GM19328 (cell line): Measurements from ENCODE around the gene CGREF1.
A peak's percentile ranks its signal among the peaks of the same experiment; 100 is the strongest.
"Not testable (repeated sequence)": the region's sequence is repeated elsewhere in the genome, so short reads cannot be mapped to it uniquely, and the experiment has no call there.

Experiments
- ATAC-seq: cut with Tn5 transposase; IDR thresholded peaks from one replicate; pipeline ENCODE4 v1.9.1; 2021; ENCODE audit warnings: mild to moderate bottlenecking, moderate library complexity; ENCODE audit not compliant: unreplicated experiment

CGREF1 gene

GRCh38 chr2:27138111-27138510 is 19.2 kb upstream of the CGREF1 start:
- ATAC-seq = no peak

DNA sequence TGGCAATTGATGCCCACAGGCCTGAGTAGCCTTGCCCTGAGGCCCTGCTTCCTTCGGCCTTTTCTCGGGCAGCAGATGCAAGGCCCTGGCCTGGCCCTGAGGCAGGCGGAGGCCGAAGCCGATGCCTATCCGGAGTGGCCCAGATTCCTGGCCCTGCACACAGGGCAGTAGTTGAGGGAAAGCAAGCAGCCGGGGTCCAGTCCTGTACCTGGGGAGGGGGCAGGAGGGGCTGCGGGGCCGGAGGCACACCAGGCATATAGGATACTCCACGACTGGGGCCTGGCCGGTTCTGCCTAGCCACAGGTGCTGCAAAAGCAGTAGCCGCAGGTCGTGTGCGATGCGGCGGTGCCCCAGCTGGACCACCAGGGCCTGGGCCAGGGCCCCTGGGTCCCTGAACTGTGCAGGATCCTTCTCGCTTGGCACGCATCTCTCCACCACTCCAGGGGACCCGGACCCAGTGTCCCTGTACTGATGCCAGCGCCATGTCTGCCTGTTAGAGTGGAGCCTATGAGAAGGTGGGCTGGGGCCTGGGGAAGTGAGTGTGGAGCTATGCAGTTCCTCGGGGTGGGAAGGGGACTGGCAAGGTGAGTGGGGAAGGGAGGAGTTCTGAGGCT is 18.5 kb upstream of the CGREF1 start:
- ATAC-seq = no peak

DNA sequence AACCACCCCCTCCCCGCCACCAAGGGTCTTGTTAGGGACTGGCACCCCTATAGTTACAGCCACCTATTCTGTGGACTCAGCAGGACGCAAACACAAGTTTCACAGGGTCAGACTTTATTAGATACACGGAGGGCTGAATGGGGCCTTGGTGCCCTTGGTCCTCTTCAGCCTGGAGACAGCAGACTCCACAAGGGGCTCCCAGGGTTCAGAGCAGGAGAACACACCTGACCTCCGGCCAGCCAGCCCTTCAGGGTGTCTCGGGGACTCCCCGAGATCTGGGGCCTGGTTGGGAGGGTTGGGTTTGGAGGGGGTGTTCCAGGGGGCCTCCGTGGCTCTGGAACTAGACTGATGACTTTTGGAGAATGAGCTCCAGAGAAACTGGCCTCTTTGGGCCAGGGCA is 17.8 kb upstream of the CGREF1 start:
- no peak for ATAC-seq

DNA sequence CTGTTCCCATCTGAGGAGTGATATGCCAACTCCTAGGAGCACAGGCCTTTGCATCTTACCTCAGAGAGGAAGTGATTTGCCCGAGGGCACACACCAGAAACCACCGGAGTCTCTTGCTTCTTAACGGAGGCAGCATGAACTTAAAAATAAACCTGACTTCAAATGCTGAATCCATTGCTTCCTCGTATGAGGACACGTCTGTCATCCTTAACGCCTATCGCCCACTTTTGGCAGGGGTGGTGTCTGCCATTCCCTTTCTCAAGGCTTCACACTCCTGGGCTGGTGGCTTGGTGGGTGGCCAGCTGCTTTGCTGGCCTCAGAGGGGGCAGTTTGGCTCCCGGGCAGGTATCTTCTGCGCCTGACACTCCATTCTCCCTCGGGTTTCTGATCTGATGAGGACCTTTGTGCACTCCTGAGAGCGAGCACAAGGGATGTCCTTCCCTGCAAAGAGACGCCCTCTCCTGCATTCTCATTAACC is 16.6 kb upstream of the CGREF1 start:
- ATAC-seq = no peak

DNA sequence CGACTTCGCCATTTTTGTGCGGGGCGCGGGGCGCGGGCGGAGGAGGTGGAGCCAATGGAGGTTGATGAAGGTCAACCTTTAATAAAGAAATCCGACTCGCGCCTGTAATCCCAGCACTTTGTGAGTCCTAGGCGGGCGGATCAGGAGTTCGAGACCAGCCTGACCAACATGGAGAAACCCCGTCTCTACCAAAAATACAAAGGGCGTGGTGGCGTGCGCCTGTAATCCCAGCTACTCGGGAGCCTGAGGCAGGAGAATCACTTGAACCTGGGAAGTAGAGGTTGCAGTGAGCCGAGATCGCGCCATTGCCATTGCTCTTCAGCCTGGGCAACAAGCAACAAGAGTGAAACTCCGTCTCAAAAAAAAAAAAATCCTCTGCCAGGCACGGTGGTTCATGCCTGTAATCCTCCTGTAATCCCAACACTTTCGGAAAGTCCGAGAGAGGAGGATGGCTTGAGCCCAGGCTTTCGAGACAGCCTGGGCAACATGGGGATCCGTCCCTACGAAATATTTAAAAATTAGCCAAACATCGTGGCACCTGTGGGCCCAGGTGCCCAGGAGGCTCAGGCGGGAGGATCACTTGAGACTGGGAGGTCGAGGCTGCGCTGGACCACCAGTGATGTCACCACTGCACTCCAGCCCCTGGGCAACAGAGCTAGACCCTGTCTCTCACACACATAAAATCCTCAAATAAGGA is 16.0 kb upstream of the CGREF1 start:
- ATAC-seq = no peak

DNA sequence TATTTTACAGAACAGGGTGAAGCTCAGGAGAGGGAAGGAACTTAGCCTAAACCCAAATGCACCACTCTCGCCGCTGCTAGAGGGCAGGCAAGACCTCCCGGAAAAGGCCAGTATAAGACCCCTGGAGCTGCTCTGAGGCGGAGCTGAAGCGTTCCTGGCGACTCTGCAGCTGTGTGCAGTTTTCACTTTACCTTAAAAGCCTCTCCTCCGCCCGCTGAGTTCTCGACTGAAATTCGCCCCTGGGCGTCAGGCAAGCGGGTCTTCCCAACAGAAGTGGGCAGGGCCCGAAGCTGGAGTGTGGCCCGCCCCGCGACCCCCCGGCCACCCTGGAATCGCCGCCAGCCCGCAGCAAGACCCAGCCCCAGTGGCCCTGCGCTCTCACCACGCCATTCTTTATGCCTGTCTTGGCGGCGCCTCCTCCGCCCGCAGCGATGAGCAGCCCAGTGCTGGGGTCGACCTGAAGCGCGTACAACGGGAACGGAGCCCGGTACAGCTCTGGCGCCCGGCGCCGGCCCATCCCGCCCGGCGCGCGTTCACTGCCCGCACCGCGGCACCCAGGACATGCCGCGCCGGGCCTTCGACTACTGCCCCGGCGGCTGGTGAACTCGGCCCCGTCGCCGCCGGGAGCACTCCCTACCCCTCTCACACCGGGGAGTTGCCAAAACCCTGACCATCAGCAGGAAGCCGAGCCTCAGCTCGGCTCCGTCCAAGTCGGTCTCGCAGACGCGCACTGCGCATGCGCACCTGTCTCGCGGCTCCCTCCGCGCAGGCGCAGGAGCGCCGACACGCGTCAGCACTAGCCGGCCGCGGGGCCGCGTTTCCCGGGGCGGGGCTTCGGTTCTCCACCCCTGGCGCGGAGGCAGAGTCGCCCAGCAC is 15.2 kb upstream of the CGREF1 start, which contains the start of gene PREB:
TSS of gene PREB (minus strand) at position 732 of the 876 bp plus-strand sequence. CDS start at position 517, 215 bp downstream.
- peak; percentile 87 for ATAC-seq

- no peak for ATAC-seq
Observed at GRCh38 chr2:27133195-27133875, 14.4 kb upstream of the CGREF1 start.

- ATAC-seq = no peak
Observed at GRCh38 chr2:27131429-27131828, 12.5 kb upstream of the CGREF1 start.

DNA sequence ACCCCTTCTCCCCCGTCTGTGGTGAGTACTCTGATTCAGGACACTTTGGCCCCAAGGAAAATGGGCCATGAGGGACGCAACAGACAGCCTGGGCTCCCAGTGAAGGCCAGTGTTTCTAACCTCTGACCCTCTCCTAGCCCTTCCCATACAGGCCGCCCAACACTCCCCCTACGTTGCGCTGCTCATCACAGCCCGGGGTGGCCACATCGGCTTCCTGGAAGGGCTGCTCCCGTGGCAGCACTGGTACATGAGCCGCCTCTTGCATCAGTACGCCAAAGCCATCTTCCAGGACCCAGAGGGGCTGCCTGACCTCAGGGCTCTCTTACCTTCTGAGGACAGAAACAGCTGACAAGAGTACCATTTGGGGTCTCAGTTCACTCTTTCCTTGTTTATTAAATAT is 11.5 kb upstream of the CGREF1 start:
- no peak for ATAC-seq

- ATAC-seq = no peak
Observed at GRCh38 chr2:27128668-27129571, 10.0 kb upstream of the CGREF1 start.

DNA sequence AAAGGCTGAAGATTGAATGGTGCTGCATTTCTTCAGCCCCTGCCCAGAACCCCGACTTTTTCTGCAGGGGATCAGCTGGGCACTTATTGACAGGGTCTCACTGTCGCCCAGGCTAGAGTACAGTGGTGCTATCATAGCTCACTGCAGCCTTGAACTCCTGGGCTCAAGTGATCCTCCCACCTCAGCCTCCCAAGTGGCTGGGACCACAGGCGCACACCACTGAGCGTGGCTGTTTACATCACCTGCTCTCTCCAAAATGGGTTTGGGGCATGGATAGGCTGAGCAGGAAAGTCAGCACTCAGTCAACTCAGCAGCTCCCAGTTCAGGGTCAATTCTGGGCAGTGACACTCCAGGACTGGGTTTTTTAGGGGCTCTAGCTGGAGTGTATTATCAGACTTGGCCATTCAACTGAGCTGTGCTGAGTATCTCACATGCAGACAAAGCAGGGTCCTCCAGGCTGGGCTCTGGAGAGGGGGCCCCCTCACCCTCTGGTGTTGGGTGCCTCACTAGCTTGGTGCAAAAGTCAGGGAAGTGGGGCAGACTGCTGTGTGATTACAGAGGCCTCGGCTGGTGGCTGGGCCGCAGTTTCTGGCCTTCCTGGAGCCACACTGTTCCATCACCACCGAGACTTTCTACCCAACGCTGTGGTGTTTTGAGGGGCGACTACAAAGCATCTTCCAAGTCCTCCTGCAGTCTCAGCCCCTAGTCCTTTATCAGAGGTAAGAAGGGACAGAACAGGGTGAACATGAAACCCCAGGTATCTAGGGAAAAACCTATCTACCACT is 9.1 kb upstream of the CGREF1 start:
- no peak for ATAC-seq

DNA sequence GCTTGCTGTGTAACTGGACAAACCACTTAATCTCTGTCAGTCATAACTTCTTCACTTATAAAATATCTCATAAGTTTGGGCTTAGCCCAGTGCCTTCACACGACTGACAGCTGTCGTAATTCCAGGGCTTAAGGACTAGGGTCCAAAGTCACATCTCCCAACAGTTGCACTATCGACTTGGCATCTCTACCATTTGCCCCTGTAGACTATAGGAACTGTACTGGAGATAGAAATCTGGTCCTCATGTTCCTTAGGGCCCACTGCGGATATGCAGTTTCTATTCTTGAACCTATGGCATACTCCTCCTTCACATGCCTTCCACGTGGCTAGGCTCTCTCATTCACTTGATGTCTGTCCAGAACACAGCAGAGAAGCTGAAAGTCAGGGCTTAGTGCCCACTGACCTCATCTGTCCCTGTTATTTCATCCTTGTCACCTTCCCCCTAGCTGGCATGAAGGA is 7.4 kb upstream of the CGREF1 start:
- ATAC-seq = no peak

DNA sequence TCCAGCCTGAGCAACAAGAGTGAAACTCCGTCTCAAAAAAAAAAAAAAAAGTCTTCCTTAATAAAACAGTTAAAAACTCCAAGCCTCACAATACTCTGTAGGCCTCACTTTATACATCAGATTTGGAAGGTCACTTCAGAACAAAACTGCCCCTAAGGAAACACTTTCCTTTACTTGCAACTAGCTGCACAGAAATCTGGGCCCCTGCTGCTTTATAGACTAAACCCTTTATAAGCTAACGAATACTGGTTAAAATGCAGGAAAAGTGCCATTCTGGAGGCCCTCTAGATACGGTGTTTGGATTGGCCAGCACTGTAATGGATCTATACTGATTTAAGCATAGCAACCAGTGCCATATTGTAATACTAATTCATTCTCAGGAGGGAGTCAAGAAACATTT is 6.2 kb upstream of the CGREF1 start:
- no peak for ATAC-seq

- ATAC-seq = no peak
Observed at GRCh38 chr2:27123302-27124150, 4.6 kb upstream of the CGREF1 start, which contains the start of gene ABHD1. Gene ABHD1, plus strand, starts transcription at chr2:27123815. Its CDS starts 134 bp downstream, at chr2:27123949.

DNA sequence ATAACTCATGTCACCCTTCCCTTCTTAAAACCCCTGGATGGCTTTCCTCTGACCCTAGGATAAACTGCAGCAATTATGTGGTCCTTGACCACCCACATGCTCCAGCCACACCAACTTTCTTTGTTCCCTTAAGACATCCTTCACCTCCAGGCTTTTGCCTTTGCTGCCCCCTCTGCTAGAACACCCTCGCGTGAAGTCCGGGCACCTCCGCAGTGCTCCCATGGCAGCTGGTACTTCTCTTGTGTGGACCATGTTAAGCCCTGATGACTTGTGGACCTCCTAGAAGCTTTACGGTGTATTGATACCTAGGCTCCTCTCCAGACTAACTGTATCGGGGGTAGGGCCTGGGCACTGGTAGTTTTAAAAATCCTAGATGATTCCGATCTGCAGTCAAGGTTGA is 3.9 kb upstream of the CGREF1 start:
- no peak for ATAC-seq

- no peak for ATAC-seq
Observed at GRCh38 chr2:27121906-27122305, 3.0 kb upstream of the CGREF1 start.

- ATAC-seq = not testable (repeated sequence)
Observed at GRCh38 chr2:27119330-27119670, 372 bp upstream of the CGREF1 start.

DNA sequence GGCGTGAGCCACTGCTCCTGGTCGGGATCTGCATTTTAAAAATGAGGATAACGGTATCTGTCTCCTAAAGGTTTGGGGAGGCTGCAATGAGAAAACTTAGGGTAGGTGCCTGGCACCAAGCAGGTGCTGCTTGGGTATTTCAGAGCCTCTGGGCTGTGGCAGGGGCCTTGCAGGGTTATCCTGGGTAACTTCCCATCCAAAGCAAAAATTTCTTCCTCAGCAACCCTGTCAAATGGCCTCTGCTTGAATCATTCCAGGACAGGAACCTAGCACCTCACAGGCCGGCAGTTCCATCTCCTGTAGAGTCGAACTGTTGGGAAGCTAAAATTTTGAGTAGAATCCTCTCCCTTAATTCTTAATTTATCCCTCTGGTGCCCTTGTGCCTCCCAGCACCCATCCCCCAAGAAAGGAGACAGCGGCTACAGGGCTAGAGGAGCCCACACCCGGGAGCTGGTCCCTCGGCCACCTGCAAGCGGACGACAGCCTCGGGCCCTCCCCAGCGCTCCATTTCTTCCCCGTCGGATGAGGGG is 868 bp downstream of the CGREF1 start:
- ATAC-seq = no peak
